HG03095 (cell line): ENCODE data around the gene DPP6.
"Not testable (repeated sequence)": the region's sequence is repeated elsewhere in the genome, so short reads cannot be mapped to it uniquely, and the experiment has no call there.

Experiments
- ATAC-seq: cut with Tn5 transposase; IDR thresholded peaks from one replicate; pipeline ENCODE4 v1.9.1; 2021; ENCODE audit warnings: moderate library complexity; ENCODE audit not compliant: unreplicated experiment

Gene DPP6

DNA sequence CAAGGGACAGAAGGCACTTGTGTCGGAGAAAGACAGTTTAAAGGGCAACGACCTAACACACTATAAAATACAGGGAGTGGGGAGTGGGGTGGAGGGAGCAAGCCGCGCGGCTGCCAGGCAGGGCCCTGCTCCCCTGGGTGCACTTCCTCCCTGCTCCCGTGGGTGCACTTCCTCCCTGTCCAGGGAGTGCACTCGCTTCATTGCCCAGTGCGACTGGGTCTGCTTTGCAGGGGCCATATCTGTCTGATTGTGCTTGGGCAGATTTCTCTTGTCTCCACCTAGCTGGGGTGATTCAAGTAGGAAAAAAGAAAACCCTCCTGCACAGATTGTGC, 94.5 kb downstream of the DPP6 start:
- not testable (repeated sequence) for ATAC-seq

- not testable (repeated sequence) for ATAC-seq
Measured at GRCh38 chr7:154148791-154149516, 96.8 kb downstream of the DPP6 start.

GRCh38 chr7:154150656-154151055, 98.5 kb downstream of the DPP6 start:
- ATAC-seq, result not testable (repeated sequence)

DNA sequence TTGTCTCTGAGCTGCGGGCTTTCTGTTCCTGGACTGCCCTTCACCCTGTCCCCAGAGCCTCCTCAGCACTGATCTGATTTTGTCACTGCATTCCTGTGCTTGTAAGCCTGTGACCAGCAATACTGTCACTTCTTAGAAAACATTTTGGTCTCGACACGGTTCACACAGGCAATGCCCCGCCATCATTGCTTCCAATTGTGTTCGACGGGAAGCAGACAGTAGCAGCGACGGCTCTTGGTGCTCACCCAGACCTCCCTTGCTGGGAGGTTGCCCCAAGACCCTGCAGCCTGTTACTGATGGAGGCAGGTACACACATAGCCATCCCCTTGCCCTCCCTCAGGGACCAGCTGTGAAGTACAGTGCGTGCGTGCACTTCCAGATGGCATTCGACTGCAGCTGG, 99.1 kb downstream of the DPP6 start:
- not testable (repeated sequence) for ATAC-seq

GRCh38 chr7:154155928-154156327, 103.7 kb downstream of the DPP6 start:
- not testable (repeated sequence) for ATAC-seq

DNA sequence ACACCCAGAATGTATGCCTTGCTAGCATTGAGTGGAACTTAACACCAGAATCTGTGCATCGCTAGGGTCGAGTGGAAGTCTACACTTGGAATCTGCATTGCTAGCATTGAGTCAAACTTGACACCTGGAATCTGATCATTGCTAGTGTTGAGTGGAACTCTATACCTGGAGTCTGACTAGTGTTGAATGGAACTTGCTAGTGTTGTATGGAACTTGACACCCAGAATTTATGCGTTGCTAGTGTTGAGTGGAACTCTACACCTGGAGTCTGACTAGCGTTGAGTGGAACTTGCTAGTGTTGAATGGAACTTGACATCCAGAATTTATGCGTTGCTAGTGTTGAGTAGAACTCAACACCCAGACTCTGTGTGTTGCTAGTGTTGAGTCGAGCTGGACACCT, 110.7 kb downstream of the DPP6 start:
- not testable (repeated sequence) for ATAC-seq

GRCh38 chr7:154163642-154164041, 111.4 kb downstream of the DPP6 start:
- ATAC-seq, result not testable (repeated sequence)

- ATAC-seq, result no peak
Measured at GRCh38 chr7:154167051-154167450, 114.9 kb downstream of the DPP6 start.

- ATAC-seq, result no peak
Measured at GRCh38 chr7:154167807-154168206, 115.6 kb downstream of the DPP6 start.

DNA sequence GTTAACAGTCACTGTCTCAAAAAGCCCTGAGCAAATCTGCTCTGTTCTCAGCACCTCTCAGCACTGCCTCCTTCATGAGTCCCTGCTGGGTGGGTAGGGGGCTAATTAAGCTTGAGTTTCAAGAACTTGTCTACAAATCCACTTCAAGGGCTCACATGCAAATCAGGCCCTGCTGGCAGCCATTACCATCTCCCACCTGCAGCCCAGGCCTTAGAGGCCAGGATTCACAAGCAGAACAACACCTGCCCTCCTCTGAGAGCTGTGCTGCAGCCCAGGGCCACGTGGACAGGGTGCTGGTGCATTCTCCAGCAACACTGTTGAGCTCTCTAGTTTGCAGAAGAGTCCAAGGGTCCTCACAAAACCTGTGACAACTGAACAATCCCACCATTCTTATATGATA, 119.2 kb downstream of the DPP6 start:
- ATAC-seq, result no peak

DNA sequence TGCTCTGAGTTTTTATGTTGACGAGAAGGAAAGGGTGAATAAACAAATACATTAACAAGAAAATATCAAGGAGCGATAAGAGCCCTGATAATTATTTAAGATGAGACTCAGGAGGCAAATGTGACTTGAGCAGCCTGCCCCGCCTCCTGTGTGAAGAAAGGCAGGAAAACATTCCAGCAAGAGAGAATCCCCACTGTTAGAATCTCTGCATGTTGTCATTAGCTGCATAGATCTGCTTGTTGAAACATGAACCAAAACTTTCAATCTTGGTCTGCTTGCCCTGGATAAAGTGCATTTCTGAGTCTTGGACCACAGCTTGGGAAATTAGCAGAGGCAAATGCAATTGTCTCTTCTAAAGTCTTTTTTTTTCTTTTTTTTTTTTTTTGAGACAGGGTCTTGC, 120.0 kb downstream of the DPP6 start:
- ATAC-seq, result no peak

GRCh38 chr7:154177584-154177983, 125.4 kb downstream of the DPP6 start:
- ATAC-seq, result no peak

DNA sequence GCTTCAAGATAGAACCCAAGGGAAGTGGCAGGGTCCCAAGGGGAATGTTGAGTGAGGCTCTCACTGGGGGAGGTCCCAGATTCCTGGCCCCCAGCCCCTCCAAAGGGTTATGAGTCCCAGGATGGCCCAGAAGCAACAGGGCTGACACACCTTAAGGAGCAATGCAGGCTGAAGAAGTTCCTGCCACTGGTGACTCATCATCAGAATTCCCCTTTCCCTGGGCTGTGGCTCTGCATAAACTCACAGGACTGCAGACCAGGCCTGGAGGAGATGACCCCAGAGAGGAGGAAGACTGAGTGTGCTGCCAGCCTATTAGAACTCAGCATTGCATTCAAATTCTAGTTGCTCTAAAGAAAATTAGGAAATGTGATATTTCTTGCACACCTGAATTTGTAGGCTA, 126.7 kb downstream of the DPP6 start:
- no peak for ATAC-seq

DNA sequence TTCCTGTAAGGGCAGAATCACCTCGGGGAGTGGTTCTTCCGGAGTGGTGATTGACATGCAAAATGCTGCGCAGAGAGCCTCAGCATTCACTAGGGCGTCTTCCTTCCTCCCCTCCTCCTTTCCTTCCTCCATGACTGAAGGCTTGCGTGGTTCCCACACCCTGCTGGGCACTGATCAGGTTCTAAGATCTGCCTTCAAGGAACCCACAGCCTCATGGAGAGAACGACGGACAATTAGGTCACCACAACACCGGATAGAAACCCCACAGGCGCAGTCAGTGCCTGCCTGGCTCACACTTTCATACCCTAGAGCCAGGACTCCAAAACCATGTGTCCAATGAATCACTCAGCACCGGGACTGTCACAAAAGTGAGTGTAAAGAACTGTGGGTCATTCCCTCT, 131.3 kb downstream of the DPP6 start:
- ATAC-seq, result no peak

DNA sequence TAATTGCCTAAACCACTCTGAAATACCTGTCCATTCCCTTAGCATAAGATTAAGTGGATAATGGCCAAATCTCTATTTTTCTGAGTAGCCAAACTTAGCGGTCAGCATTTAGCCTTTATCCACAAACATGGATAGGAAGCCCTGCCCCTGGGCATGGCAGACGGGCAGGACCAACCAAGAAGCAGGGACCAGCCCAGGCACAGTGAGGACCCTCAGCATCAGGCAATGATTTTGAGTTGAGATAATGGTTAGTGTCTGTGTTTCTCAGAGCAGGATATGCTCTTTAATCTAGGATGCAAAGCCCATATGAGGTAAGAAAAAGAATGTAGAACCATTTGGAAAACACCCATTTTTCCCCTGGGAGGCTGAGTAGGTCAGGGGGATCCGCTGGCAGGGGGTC, 131.7 kb downstream of the DPP6 start:
- no peak for ATAC-seq

- ATAC-seq, result no peak
Measured at GRCh38 chr7:154186811-154187210, 134.6 kb downstream of the DPP6 start.

DNA sequence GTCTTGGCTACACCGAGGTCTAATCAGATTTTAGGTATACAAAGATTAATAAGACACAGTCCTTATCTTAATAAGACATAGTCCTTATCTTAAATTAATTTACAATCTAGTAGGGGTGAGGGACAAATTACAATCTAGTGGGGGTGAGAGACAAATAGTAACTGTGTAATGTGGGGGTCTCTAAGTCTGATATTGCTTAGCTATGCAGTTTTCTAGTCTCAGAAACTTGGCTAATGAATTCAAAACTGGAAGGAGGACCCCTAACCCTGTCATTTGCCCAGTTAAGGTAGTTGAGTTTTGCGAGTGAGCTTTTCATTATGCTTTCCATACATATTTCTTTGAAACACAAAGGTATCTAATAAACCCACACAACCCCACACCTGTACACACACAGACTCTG, 136.1 kb downstream of the DPP6 start:
- no peak for ATAC-seq

DNA sequence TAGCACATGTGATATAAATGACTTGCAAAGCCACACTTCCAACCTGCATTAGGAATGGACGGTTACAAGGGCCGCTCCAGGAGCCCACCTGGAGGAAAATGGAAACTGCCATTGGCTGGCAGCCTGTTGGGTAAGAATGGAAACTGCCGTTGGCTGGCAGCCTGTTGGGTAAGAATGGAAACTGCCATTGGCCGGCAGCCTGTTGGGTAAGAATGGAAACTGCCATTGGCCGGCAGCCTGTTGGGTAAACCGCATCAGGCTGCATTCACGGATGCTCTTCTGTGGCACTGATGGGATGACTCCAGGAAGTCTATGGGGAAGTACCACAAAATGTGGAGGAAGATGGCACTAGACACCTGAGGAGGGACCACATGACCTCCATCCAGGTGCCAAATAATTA, 143.1 kb downstream of the DPP6 start:
- no peak for ATAC-seq

DNA sequence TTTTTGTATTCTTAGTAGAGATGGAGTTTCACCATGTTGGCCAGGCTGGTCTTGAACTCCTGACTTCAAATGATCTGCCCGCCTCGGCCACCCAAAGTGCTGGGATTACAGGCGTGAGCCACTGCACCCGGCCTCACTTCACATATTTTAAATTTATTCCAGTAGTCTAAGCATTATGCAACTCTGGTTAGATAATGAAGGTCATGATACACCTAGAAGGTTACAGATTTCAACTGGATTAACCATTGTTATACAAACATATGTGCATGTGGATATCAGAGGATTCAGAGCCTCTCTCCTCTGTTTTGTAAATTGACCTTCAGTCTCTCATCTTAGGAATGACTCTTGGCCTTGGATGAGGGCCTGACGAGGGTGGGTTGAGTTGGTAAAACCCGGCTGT, 146.3 kb downstream of the DPP6 start:
- no peak for ATAC-seq

- no peak for ATAC-seq
Measured at GRCh38 chr7:154200241-154200640, 148.0 kb downstream of the DPP6 start.

- ATAC-seq, result no peak
Measured at GRCh38 chr7:154202002-154202401, 149.8 kb downstream of the DPP6 start.

GRCh38 chr7:154204046-154204445, 151.8 kb downstream of the DPP6 start:
- ATAC-seq, result no peak

- no peak for ATAC-seq
Measured at GRCh38 chr7:154212861-154213260, 160.7 kb downstream of the DPP6 start.
